HepG2 (cell line): ENCODE results near the gene DPH7. TPM values are rescaled to one million over a fixed set of nuclear protein-coding genes. Genes with fewer than 3 reads are reported as not detected.
A peak's percentile ranks its signal among the peaks of the same experiment; 100 is the strongest.

Source experiments
- ARID3A ChIP-seq: IDR thresholded peaks from 2 replicates; pipeline ENCODE4 v1.6.1; 2012; ENCODE audit warnings: low read depth, low read length, improper control_type of control experiment
- DNMT1 ChIP-seq: sonication (generic); formaldehyde crosslinking; IDR thresholded peaks from 2 replicates; pipeline ENCODE4 v1.5.1; 2020; ENCODE audit warnings: mild to moderate bottlenecking, missing genetic modification reagents
- IRF2 ChIP-seq: IDR thresholded peaks from 2 replicates; pipeline ENCODE4 v1.6.1; 2018; ENCODE audit warnings: missing genetic modification reagents, missing compliant biosample characterization
- JDP2 ChIP-seq: sonication (generic); formaldehyde crosslinking; IDR thresholded peaks from 2 replicates; pipeline ENCODE4 v1.8.1; 2022; ENCODE audit warnings: missing genetic modification reagents, borderline replicate concordance
- MAFF ChIP-seq: IDR thresholded peaks from 2 replicates; pipeline ENCODE4 v1.6.1; 2011; ENCODE audit warnings: low read depth, low read length, improper control_type of control experiment
- MEF2D ChIP-seq: sonication (generic); formaldehyde crosslinking; IDR thresholded peaks from 2 replicates; pipeline ENCODE4 v1.5.1; 2020; ENCODE audit warnings: mild to moderate bottlenecking, missing genetic modification reagents
- NFKB2 ChIP-seq: sonication (generic); formaldehyde crosslinking; IDR thresholded peaks from 2 replicates; pipeline ENCODE4 v1.4.0; 2020; ENCODE audit warnings: missing genetic modification reagents, borderline replicate concordance
- NKX3-1 ChIP-seq: sonication (generic); formaldehyde crosslinking; IDR thresholded peaks from 2 replicates; pipeline ENCODE4 v1.5.0; 2020; ENCODE audit warnings: missing genetic modification reagents
- RELA ChIP-seq: sonication (generic); formaldehyde crosslinking; IDR thresholded peaks from 2 replicates; pipeline ENCODE4 v1.4.0; 2020; ENCODE audit warnings: missing genetic modification reagents
- TARDBP ChIP-seq: sonication (generic); formaldehyde crosslinking; IDR thresholded peaks from 2 replicates; pipeline ENCODE4 v1.8.0; 2022; ENCODE audit warnings: mild to moderate bottlenecking, missing genetic modification reagents
- TFE3 ChIP-seq: IDR thresholded peaks from 2 replicates; pipeline ENCODE4 v1.6.1; 2016
- THAP11 ChIP-seq: IDR thresholded peaks from 2 replicates; pipeline ENCODE4 v1.6.1; 2016; ENCODE audit warnings: missing biosample characterization, missing genetic modification reagents
- TRIM22 ChIP-seq: fragments of 450-650 bp; IDR thresholded peaks from 2 replicates; pipeline ENCODE4 v1.6.1; 2017
- ZFX ChIP-seq: sonication (generic); formaldehyde crosslinking; IDR thresholded peaks from 2 replicates; pipeline ENCODE4 v1.4.0; 2020; ENCODE audit warnings: mild to moderate bottlenecking, low read depth, missing genetic modification reagents, moderate library complexity
- ZNF10 ChIP-seq: sonication (generic); formaldehyde crosslinking; IDR thresholded peaks from 2 replicates; pipeline ENCODE4 v1.4.0; 2020; ENCODE audit warnings: mild to moderate bottlenecking, low read depth, missing genetic modification reagents, borderline replicate concordance
- ZNF3 ChIP-seq: IDR thresholded peaks from 2 replicates; pipeline ENCODE4 v1.7.0; 2017; ENCODE audit warnings: inconsistent platforms
- ZNF343 ChIP-seq: sonication (generic); formaldehyde crosslinking; IDR thresholded peaks from 2 replicates; pipeline ENCODE4 v1.4.0; 2020; ENCODE audit warnings: mild to moderate bottlenecking, missing genetic modification reagents
- ZNF430 ChIP-seq: sonication (generic); formaldehyde crosslinking; IDR thresholded peaks from 2 replicates; pipeline ENCODE4 v1.9.0; 2021; ENCODE audit warnings: mild to moderate bottlenecking, missing genetic modification reagents
- ZNF460 ChIP-seq: sonication (generic); formaldehyde crosslinking; IDR thresholded peaks from 2 replicates; pipeline ENCODE4 v1.5.1; 2020; ENCODE audit warnings: missing genetic modification reagents, mild to moderate bottlenecking, borderline replicate concordance
- ZNF547 ChIP-seq: sonication (generic); formaldehyde crosslinking; IDR thresholded peaks from 2 replicates; pipeline ENCODE4 v1.5.1; 2020; ENCODE audit warnings: mild to moderate bottlenecking, missing genetic modification reagents
- ZNF558 ChIP-seq: sonication (generic); formaldehyde crosslinking; IDR thresholded peaks from 2 replicates; pipeline ENCODE4 v1.9.0; 2022; ENCODE audit warnings: mild to moderate bottlenecking, missing genetic modification reagents, borderline replicate concordance
- ZNF614 ChIP-seq: IDR thresholded peaks from 2 replicates; pipeline ENCODE4 v1.6.1; 2018; ENCODE audit warnings: missing biosample characterization, missing genetic modification reagents, inconsistent platforms, borderline replicate concordance
- polyA plus RNA-seq, 8 experiments: library from polyadenylated mRNA; depleted of rRNA in 3 of 8; stranded (reverse) in 7 of 8; unstranded in 1 of 8; fragments of >200 nt; fragmentation: Illumina TruSeq in 4 of 8; extraction: Trizol in 4 of 8; gene quantifications; 2 replicates each; pipeline versions ENCODE4 v1.2.1 to v1.2.3, GENCODE V29; 2011 to 2016; ENCODE audit warnings: low read depth in 4 of 8, missing spikeins in 1 of 8, mixed read lengths in 1 of 8; ENCODE audit not compliant: insufficient read depth in 1 of 8
- total RNA-seq, 5 experiments: library from RNA; depleted of rRNA; stranded (reverse); fragments of >200 nt; fragmentation: Illumina TruSeq; extraction: Trizol; gene quantifications; 2 replicates each; pipeline ENCODE4 v1.2.3, GENCODE V29; 2016; ENCODE audit warnings: low read depth in 1 of 5

The DPH7 gene
- total and polyA plus RNA-seq, 2 of the 13 experiments (the other 11 are each of a cell fraction or from before 2014, with no cell fraction given), result 27.6 to 31.6 TPM

GRCh38 chr9:137618105-137619067 is 39.7 kb upstream of the DPH7 start, which contains the start of gene EHMT1 (continued):
- TF ChIP-seq IRF2 (CRISPR knock-in tag), result no peak
- no peak for TF ChIP-seq ZNF10
- TF ChIP-seq MEF2D, result peak; percentile 80; the same call in 1 of the 2 replicates
- 0 out of 2 replicates have a peak, but pooled peaks have one; percentile 13 for TF ChIP-seq NKX3-1 (CRISPR knock-in tag)
- TF ChIP-seq TARDBP, result no peak
- TF ChIP-seq ARID3A, result no peak
- TF ChIP-seq DNMT1 (CRISPR knock-in tag), result no peak
- TF ChIP-seq THAP11, result peak; percentile 85
- no peak for TF ChIP-seq ZNF3 (CRISPR knock-in tag)
- peak; percentile 30; the same call in 1 of the 2 replicates for TF ChIP-seq NFKB2 (CRISPR knock-in tag)
- 0 out of 2 replicates have a peak, but pooled peaks have one; percentile 71 for TF ChIP-seq RELA (CRISPR knock-in tag)
- TF ChIP-seq ZNF614 (CRISPR knock-in tag), result no peak; the same call in 1 of the 2 replicates
- TF ChIP-seq TRIM22, result no peak
- no peak for TF ChIP-seq JDP2 (CRISPR knock-in tag)
- 0 out of 2 replicates have a peak, but pooled peaks have one; percentile 29 for TF ChIP-seq ZNF343 (CRISPR knock-in tag)
- TF ChIP-seq ZNF430 (CRISPR knock-in tag), result no peak
- TF ChIP-seq ZNF460, result no peak
- TF ChIP-seq ZNF547 (CRISPR knock-in tag), result peak; percentile 48; the same call in 1 of the 2 replicates
- TF ChIP-seq ZNF558 (CRISPR knock-in tag), result peak; percentile 70; the same call in 1 of the 2 replicates
- TF ChIP-seq TFE3 (CRISPR knock-in tag), result 0 out of 2 replicates have a peak, but pooled peaks have one; percentile 14
- TF ChIP-seq MAFF, result no peak
- TF ChIP-seq ZFX (CRISPR knock-in tag), result peak; percentile 94
